Epidermal melanocyte (primary cell): ENCODE results near the gene ADAR.

ENCODE experiments used
- DNase-seq: peaks from one replicate; pipeline ENCODE4 v3.0.0; 2011; ENCODE audit warnings: low spot score; ENCODE audit not compliant: insufficient read length

ADAR gene

GRCh38 chr1:154533952-154534844 lies 73.8 kb downstream of the ADAR start:
- DNase-seq, result no peak
